Limb (tissue), 2 donors: ENCODE measurements around the gene CORT.
"Not testable (repeated sequence)": the region's sequence is repeated elsewhere in the genome, so short reads cannot be mapped to it uniquely, and the experiment has no call there.

Experiments used
- DNase-seq, 2 donors: peaks; one replicate each; pipeline ENCODE4 v3.0.0-alpha.2; 2016; ENCODE audit errors: extremely low spot score in 2 of 2

Gene CORT, protein sequence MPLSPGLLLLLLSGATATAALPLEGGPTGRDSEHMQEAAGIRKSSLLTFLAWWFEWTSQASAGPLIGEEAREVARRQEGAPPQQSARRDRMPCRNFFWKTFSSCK

GRCh38 chr1:10449751-10450150, at the start of gene CORT:
Gene CORT, plus strand, starts transcription at chr1:10450031. Its CDS starts 193 bp downstream, at chr1:10450224.
- DNase-seq, result no peak

- no peak for DNase-seq
These were observed 48.5 kb upstream of the CORT start for GRCh38 chr1:10401281-10401680.

GRCh38 chr1:10402729-10403274, 47.0 kb upstream of the CORT start:
- DNase-seq, result no peak

DNA sequence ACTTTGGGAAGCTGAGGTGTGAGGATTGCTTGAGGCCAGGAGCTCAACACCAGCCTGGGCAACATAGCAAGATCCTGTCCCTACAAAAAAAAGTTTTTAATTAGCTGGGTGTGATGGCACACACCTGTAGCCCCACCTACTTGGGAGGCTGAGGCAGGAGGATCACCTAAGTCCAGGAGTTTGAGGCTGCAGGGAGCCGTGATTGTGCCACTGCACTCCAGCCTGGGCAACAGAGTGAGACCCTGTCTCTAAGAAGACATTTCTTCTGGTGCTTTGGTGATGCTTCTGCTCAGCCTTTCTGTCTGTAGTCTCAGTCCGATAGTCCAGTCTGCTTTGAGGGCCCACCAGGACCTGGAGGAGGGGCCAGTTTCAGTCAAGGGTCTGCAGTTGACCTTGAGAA, 42.6 kb upstream of the CORT start:
- no peak for DNase-seq

GRCh38 chr1:10415211-10415930, 34.5 kb upstream of the CORT start:
- no peak for DNase-seq

DNA sequence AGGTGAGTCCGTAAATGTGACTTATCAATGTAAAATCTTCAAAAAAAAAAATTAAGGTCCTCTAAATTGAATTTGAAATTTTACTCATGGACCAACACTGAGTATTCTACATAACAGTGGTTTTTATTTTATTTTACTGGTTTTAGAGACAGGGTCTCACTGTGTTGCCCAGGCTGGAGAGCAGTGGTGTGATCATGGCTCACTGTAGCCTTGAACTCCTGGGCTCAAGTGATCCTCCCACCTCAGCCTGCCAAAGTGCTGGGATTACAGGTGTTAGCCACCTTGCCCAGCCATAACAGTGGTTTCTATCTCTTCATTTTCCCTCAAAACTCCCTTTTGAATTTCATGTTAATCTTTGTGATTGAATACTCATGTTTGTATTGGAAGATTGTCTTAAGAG, 33.9 kb upstream of the CORT start:
- not testable (repeated sequence) for DNase-seq

- DNase-seq, result not testable (repeated sequence)
These were observed 31.1 kb upstream of the CORT start for GRCh38 chr1:10418741-10419140.

DNA sequence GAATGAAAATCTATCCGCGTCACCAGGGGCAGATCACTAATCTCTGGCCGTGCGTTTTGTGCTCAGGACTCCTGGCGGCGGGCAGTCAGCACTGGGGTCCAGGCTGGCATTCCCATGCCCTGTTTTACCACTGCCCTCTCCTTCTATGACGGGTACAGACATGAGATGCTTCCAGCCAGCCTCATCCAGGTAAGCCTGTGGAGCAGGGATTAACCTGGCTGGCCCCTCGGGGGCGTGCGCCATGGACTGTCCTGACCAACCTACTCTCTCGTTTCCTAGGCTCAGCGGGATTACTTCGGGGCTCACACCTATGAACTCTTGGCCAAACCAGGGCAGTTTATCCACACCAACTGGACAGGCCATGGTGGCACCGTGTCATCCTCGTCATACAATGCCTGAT, 30.5 kb upstream of the CORT start:
- no peak for DNase-seq

GRCh38 chr1:10421637-10422036, 28.2 kb upstream of the CORT start:
- DNase-seq, result no peak

- DNase-seq, result peak in 1 of 2 donors; percentile 8
These were observed 25.8 kb upstream of the CORT start for GRCh38 chr1:10424034-10424433.

- DNase-seq, result no peak
These were observed 25.2 kb upstream of the CORT start for GRCh38 chr1:10424651-10425050.

DNA sequence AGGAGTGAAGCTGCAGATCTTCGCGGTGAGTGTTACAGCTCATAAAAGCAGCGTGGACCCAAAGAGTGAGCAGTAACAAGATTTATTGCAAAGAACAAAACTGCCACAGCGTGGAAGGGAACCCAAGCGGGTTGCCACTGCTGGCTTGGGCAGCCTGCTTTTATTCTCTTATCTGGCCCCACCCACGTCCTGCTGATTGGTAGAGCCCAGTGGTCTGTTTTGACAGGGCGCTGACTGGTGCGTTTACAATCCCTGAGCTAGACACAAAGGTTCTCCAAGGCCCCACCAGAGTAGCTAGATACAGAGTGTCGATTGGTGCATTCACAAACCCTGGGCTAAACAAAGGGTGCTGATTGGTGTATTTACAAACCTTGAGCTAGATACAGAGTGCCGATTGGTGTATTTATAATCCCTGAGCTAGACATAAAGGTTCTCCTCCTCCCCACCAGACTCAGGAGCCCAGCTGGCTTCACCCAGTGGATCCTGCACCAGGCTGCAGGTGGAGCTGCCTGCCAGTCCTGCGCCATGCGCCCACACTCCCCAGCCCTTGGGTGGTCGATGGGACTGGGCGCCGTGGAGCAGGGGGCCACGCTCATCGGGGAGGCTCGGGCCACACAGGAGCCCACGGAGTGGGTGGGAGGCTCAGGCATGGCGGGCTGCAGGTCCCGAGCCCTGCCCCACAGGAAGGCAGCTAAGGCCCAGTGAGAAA, 23.9 kb upstream of the CORT start:
- not testable (repeated sequence) for DNase-seq

DNA sequence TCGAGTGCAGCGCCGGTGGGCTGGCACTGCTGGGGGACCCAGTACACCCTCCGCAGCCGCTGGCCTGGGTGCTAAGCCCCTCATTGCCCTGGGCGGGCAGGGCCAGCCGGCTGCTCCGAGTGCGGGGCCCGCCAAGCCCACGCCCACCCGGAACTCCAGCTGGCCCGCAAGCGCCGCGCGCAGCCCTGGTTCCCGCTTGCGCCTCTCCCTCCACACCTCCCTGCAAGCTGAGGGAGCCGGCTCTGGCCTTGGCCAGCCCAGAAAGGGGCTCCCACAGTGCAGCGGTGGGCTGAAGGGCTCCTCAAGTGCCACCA, 23.3 kb upstream of the CORT start:
- DNase-seq, result not testable (repeated sequence)

GRCh38 chr1:10428984-10429383, 20.8 kb upstream of the CORT start:
- no peak for DNase-seq

GRCh38 chr1:10429868-10430215, 20.0 kb upstream of the CORT start:
- DNase-seq, result no peak

DNA sequence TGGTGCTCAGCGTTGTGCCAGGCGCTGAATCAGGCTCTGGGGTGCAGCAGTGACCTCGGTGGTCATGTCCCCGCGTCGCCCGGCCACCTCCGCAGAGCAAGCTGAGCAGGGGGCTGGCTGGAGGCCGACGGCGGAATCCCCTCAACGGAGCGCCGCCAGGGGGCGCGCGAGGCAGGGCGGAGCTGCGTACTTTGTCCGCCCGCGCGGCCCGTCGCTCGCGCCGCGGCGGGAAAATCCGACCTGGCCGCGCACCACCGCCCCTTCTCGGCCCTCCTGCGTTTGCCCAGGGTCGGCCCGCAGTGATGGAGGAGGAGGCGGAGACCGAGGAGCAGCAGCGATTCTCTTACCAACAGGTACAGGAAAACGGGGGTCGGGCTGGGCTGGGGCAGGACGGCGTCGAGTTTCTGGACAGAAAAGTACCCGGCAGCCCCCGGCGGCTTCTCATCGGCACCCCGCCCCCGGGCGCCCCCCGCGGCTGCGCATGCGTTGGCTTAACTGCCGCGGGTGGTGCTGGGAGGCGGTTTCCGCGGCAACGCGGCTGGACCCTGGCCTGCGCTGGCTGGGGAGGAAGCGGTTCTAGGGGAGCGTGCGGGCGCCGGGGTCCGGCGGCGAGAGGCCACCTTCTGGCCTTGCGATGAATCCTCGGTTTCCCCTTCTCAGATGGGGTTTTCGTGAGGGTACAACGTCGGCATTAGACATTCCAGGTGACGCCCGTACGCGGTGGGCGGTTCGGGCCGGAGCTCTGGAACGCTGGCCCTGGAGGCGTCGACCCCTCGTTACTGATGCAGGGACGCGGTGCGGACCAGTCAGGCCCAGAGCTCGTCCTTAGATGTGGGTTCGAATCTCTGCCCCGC, 19.4 kb upstream of the CORT start, which contains the start of gene CENPS:
CENPS (plus strand) TSS at position 218 of the 854 bp plus-strand sequence; CDS start at position 303, 85 bp downstream.
- peak; percentile 93 for DNase-seq

GRCh38 chr1:10431070-10431730, 18.6 kb upstream of the CORT start:
- no peak for DNase-seq

DNA sequence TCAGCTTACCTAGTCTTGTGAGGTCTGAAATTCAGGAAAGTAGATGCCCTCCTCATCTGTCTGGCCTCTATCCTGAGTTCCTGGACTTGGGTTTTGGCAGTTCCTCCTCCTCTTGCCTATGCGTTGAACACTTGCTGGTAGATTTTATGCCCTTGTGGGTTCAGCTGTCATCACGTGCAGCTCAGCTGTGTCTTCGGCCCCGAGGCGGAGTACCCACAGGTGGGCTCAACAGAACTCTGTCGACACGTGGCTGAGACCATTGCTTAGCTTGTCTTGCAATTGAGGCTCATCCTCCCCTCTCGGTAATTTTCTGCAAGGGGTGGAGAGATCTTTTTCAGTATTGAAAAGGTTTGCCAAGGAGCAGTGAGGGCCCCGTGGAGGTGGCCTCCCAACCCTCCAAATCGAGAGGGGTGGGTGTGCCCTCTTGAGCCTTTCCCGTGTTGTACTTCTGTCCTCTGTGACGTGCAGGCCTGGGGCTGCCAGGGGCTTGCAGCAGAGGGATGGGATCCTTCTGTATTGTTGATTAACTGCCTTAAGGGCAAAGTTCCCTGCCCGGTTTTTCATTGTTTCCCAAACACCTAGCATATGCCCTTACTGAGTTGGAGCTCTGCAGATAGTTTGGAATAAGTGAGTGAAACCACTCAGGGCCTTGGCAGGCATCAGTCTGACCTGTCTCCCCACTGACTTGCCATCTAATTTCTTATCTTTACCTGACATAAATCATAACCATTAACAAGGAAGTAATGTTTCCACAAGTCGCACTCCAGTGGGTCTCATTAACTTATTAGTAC, 16.7 kb upstream of the CORT start:
- no peak for DNase-seq

DNA sequence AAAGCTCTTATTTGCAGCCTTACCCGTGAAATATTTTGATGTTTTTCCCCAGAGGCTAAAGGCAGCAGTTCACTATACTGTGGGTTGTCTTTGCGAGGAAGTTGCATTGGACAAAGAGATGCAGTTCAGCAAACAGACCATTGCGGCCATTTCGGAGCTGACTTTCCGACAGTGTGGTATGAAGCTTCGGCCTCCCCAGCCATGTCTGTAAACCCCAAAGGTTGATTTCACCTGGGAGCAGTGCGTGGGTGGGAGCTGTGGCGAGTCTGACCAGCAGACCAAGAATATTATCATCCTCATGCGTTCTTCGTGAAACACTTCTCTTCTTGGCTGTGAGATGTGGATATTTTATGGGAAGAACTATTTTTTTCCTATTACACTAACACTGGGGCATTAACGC, 16.0 kb upstream of the CORT start:
- DNase-seq, result no peak

- no peak for DNase-seq
These were observed 15.2 kb upstream of the CORT start for GRCh38 chr1:10434590-10434989.
